Lower lobe of right lung (tissue), 2 donors: ENCODE measurements around the gene DUSP19. TPM values are rescaled to one million over a fixed set of nuclear protein-coding genes. Genes with fewer than 3 reads are reported as not detected.

Experiments used
- ATAC-seq, 2 donors: fragments of 200-7000 bp; cut with Tn5 transposase; one replicate each; pipeline ENCODE4 v1.9.1; 2020 to 2022; ENCODE audit warnings: mild to moderate bottlenecking in 2 of 2, moderate library complexity in 2 of 2
- DNase-seq: peaks from one replicate; pipeline ENCODE4 v3.0.0-alpha.2; 2020
- H3K27ac ChIP-seq: fragments of 200-600 bp; one replicate; pipeline ENCODE4 v1.8.0; 2022
- H3K27me3 ChIP-seq: fragments of 200-600 bp; one replicate; pipeline ENCODE4 v1.8.0; 2022; ENCODE audit warnings: low read depth
- H3K36me3 ChIP-seq: fragments of 200-600 bp; one replicate; pipeline ENCODE4 v1.8.0; 2022; ENCODE audit warnings: mild to moderate bottlenecking
- H3K4me1 ChIP-seq: fragments of 200-600 bp; one replicate; pipeline ENCODE4 v1.8.0; 2022
- H3K4me3 ChIP-seq: fragments of 200-600 bp; one replicate; pipeline ENCODE4 v1.8.0; 2022; ENCODE audit warnings: mild to moderate bottlenecking
- H3K9me3 ChIP-seq: fragments of 200-600 bp; one replicate; pipeline ENCODE4 v1.8.0; 2022
- intact Hi-C: fragments of 100-400 bp; cut with DNase I; formaldehyde crosslinking; loops from one replicate; pipeline ENCODE4 v1.11.0; 2022
- total RNA-seq: library from RNA; stranded (reverse); fragmentation: NEBNext Ultra II Directional; extraction: Animal tissue kit (Norgen Biotek cat#: 25700); gene quantifications from one replicate; pipeline ENCODE4 v1.2.1, GENCODE V29; 2021
- TF ChIP-seq, protein P1 (sequence below): fragments of 200-600 bp; IDR thresholded peaks from one replicate; pipeline ENCODE4 v1.8.0; 2022; ENCODE audit warnings: antibody characterized with exemption, mild to moderate bottlenecking
- donor health status: DM: no; HTN: yes; CAD: no; lungs with severe emphysema.

The DUSP19 gene
- total RNA-seq, 1 donor from 2014 or later, result 5.6 TPM

DNA sequence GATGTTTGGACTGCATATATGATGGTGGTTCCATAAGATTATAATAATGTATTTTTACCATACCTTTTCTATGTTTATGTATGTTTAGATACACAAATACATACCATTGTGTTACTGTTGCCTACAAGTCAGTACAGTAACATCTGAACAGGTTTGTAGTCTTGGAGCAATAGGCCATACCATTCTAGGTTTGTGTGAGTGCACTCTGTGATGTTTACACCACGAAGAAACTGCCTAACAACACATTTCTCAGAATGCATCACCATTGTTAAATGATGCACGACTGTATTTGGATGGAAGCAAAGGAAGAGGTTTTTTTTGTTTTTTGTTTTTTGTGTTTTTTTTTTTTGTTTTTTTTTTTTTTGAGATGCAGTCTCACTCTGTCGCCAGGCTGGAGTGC is 9.5 kb downstream of the DUSP19 start:
- Histone ChIP-seq H3K27ac (no peak overlapping the region), H3K27me3 (no peaks in the 10 kb centered on the region), H3K9me3 (no peaks in the 10 kb centered on the region), H3K36me3 (no peaks in the 10 kb centered on the region), H3K4me3 (no peak overlapping the region), H3K4me1 (no peaks in the 10 kb centered on the region)
- no peak for ATAC-seq
- DNase-seq, result no peak
- TF ChIP-seq, protein P1, sequence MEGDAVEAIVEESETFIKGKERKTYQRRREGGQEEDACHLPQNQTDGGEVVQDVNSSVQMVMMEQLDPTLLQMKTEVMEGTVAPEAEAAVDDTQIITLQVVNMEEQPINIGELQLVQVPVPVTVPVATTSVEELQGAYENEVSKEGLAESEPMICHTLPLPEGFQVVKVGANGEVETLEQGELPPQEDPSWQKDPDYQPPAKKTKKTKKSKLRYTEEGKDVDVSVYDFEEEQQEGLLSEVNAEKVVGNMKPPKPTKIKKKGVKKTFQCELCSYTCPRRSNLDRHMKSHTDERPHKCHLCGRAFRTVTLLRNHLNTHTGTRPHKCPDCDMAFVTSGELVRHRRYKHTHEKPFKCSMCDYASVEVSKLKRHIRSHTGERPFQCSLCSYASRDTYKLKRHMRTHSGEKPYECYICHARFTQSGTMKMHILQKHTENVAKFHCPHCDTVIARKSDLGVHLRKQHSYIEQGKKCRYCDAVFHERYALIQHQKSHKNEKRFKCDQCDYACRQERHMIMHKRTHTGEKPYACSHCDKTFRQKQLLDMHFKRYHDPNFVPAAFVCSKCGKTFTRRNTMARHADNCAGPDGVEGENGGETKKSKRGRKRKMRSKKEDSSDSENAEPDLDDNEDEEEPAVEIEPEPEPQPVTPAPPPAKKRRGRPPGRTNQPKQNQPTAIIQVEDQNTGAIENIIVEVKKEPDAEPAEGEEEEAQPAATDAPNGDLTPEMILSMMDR, result no peak
- intact Hi-C loops, result no loop called here

DNA sequence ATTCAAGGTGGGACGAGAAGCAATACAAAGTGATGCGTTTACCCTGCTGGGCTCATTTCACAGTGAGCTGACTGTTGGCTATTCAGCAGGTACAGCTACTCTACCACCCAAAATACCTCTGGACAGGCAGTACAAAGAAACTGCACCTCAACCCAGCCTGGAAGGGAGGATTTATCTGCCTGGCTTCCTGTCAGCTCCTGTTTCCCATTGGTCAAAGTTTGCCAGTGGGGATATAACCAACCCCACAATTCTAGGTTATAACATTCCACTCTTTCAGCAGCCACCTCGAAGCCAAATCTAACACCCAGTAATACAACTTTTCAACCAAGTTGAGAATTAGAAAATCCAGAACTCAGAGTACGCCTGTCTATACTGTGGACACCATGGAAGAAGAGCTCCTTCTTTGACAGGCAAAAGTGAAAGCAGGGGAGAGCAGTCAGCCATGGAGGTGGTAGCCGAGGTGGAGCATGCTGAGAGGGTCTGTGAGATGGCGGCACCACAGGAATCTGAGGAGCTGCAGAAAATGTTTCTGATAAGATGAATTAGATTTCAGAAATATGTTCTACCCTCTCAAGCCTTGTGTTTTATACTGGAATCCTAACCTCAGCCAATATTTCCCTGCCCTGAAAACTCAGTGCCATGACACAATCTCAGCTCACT is 10.8 kb downstream of the DUSP19 start:
- H3K36me3 ChIP-seq, result no peaks in the 10 kb centered on the region
- H3K27me3 ChIP-seq, result no peaks in the 10 kb centered on the region
- no peak for ATAC-seq
- no peaks in the 10 kb centered on the region for H3K4me1 ChIP-seq
- intact Hi-C loops, result no loop called here
- TF ChIP-seq, protein P1, result no peak
- no peak for DNase-seq
- no peak overlapping the region for H3K4me3 ChIP-seq
- H3K9me3 ChIP-seq, result no peaks in the 10 kb centered on the region
- H3K27ac ChIP-seq, result no peak overlapping the region

DNA sequence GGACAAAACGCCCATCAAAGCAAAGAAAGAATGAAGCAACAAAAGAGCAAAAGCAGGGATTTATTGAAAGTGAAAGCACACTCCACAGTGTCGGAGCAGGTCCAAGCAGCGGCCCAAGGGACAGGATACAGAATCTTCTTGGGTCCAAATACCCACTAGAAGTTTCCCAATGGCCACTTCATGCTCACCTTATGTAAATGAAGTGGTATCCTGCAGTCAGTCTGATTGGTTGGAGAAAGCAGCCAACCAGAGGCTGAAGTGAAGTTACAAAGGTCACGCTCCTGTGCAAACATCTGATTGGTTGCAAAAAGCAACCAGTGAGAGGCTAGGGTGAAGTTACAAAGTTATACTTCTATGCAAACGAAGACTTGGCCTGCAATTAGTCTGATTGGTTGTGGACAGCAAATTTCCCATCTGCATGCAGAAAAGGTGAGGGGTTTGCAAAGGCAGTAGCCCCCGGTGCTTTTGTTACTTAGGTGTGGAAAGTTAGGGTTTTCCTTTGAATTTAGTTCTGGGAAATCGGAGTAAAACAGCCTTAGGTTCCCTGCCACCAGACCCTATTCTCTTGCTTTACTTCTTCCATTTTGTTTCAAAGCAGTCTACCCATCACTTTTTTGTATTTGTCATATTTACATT is 12.9 kb downstream of the DUSP19 start:
- peak overlapping the region; percentile 8 for H3K27ac ChIP-seq
- DNase-seq, result no peak
- H3K9me3 ChIP-seq, result no peaks in the 10 kb centered on the region
- H3K36me3 ChIP-seq, result no peaks in the 10 kb centered on the region
- ATAC-seq, result no peak
- TF ChIP-seq, protein P1, result no peak
- no peaks in the 10 kb centered on the region for H3K27me3 ChIP-seq
- H3K4me3 ChIP-seq, result peak overlapping the region; percentile 21
- intact Hi-C loops, result no loop called here
- no peaks in the 10 kb centered on the region for H3K4me1 ChIP-seq

DNA sequence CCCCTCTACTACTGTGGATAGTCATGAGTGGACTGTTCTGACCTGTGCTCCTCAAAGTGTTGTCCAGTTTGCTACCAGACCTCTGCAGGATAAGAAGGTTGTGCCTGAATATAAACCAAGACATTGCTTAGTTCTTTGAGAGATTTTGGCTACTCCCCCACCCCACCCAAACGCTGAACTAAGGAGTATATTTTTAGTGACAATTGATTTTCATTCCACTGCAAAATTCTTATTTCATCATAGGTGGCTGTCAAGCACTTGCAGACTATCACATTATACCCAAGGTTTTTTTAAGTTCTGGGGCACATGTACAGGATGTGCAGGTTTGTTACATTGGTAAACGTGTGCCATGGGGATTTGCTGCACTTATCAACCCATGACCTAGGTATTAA is 13.4 kb downstream of the DUSP19 start:
- H3K36me3 ChIP-seq, result no peaks in the 10 kb centered on the region
- no peak overlapping the region for H3K27ac ChIP-seq
- H3K27me3 ChIP-seq, result no peaks in the 10 kb centered on the region
- no peak overlapping the region for H3K4me3 ChIP-seq
- ATAC-seq (no peak), DNase-seq (no peak)
- TF ChIP-seq, protein P1, result no peak
- H3K4me1 ChIP-seq, result no peaks in the 10 kb centered on the region
- H3K9me3 ChIP-seq, result no peaks in the 10 kb centered on the region
- intact Hi-C loops, result no loop called here

DNA sequence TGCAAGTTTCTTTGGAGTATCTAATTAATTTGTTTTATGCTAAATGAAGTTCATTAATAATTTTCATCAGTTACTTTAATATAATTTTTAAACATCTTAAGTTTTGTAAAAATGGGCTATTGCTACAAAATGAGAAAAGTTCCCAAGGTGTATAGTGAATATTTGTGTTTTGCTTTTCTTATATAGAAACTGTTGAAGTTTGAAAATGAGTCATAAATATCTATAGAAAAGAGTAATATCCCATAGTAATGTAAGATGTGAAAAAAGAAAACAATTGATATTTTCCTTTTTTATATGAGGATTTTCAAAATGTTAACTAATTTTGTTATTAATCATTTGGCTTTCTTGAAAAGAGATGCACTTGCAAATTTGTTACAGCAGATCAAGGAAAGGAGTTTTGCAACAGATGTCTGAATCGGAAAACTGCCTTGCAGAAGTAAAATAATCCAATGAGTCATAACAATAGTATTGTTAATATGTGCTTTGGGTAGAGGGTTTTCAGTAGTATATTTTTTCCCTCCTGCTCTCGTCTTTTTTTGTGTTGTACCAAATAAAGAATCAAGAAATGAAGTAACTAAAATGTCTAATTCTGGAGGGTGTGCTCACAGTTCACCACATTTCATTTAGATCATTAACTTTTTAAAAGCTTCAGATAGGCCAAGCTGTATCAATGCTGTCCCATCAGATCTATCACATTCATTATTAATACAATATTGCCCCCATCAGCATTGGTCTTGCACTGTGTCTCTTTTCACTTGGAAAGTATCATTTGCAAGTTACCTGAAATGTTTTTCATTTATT is 15.5 kb downstream of the DUSP19 start:
- intact Hi-C loops, result no loop called here
- TF ChIP-seq, protein P1, result no peak
- Histone ChIP-seq H3K27ac (no peak overlapping the region), H3K27me3 (no peaks in the 10 kb centered on the region), H3K4me1 (no peaks in the 10 kb centered on the region), H3K36me3 (no peaks in the 10 kb centered on the region), H3K4me3 (no peak overlapping the region), H3K9me3 (no peaks in the 10 kb centered on the region)
- ATAC-seq, result no peak
- no peak for DNase-seq
